ENCODE data around the gene SCFD2.
"Not testable (repeated sequence)": the region's sequence is repeated elsewhere in the genome, so short reads cannot be mapped to it uniquely, and the experiment has no call there.

Gene SCFD2

DNA sequence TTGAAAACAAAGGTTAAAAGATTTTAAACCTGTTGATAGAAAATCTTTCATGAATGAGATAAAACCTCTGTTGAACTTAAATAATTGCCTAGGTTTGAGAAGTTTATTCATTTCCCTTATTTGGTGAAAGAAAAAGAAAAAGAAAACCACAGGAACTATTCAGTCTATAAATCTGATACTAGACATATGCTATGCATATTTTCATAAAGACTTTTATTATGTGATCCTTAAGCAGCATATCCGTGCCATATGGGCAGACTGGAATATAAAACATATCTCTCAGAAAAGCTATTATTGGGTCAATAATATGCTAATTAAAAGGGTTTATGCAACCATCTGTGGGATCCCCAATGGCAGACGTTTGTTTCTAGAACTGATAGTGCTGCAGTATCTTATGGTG, 325.0 kb downstream of the SCFD2 start:
- no peak for DNase-seq

DNA sequence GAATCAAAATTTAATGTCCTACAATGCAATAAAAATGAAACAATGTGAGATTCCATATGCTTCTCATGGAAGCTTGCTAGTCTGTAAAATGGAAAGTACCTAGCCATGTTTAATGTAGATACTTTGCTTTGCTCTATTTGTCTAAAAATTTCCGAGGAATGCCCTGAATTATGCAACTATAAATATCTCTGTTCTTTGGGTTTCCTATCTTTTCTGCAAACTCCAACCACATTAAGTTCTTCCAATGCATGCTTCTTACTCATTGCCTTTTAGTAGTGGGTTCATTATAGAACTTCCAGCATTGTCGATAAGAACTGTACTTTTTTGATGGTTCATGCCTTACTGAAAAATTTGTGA, 325.4 kb downstream of the SCFD2 start:
- no peak for DNase-seq

DNA sequence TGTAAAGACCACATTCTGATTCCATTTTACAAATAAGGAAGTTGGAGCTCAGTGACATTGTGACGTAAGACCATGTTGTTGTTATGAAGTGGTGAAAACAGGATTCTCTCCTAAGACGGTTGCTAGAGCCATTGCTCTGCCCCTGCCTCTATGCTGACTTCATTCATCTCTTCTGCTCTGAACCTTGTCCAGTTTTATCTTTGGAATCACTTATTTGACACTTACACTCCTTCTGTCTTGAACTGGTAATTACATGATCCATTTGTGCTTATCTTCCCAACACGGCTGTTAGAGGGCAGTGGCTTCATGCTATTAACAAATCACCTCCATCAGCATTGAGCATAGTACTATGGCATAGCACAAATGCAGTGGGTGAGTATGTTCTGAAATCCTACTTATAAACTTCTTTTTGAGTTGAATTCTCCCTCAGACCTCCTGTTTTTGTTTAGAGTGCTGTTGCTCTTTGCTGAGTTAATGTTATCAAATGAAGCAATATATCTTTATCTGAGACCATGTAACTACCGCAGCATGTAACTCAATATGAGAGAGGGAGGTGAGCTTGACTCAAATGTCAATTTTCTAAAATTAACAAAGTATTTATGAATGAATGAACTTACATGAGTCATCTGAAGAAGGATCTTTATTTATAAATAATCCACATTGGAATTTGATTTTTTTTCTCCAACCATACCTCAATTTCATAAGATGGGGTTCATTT, 326.0 kb downstream of the SCFD2 start:
- DNase-seq = no peak

GRCh38 chr4:53037892-53038291, 328.0 kb downstream of the SCFD2 start:
- DNase-seq = no peak

DNA sequence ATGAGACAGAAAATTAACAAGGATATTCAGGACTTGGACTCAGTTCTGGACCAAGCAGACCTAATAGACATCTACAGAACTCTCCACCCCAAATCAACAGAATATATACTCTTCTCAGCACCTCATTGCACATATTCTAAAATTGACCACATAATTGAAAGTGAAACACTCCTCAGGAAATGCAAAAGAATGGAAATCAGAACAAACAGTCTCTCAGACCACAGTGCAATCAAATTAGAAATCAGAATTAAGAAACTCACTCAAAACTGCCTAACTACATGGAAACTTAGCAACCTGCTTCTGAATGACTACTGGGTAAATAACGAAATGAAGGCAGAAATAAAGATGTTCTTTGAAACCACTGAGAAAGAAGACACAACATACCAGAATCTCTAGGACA, 333.0 kb downstream of the SCFD2 start:
- DNase-seq = not testable (repeated sequence)

DNA sequence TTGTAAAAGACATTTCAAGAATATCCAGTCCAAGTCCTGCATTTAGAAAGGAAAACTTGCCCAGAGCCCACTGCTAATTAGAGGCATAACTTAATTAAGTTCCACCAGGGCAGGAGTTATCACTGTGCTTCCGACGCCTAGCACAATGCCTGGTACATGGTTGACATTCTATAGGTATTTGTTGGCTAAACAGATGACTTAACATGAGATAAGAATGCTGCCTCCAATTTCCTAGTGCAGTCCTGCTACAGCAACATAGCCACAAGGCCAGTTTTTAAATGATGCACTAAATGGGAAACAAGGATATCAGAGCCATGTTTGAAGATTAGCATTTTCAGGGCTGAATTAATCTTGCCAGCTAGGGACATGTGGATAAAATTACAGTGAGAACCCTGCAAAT, 339.6 kb downstream of the SCFD2 start:
- no peak for DNase-seq

GRCh38 chr4:53023677-53024299, 342.1 kb downstream of the SCFD2 start:
- DNase-seq = no peak

DNA sequence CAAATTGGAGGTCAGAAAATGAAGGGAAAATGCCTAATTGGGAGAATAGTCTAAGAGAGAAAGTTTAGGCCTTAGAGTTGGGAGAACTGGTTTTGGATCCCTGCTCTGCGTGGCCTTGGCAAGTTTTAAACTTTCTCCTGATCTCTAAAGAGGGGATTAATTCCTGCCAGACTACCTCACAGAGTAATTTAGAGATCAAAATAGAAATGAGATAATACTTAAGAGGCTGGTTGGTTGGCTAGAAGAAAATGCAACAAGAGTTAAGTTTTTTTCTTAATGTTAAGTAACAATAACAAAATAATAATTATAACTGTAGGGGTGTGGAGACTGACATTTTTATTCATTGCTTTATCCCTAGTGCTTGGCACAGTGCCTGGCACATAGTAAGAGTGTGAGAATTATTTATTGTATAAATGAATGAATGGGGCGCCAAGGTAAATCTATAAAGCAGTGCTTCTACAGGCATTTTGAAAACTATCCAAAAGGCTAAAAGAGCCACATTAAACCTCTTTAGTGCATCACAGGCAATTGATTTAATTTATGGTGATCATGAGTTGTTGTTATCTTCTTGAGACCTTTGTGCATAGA, 343.3 kb downstream of the SCFD2 start:
- DNase-seq = no peak

DNA sequence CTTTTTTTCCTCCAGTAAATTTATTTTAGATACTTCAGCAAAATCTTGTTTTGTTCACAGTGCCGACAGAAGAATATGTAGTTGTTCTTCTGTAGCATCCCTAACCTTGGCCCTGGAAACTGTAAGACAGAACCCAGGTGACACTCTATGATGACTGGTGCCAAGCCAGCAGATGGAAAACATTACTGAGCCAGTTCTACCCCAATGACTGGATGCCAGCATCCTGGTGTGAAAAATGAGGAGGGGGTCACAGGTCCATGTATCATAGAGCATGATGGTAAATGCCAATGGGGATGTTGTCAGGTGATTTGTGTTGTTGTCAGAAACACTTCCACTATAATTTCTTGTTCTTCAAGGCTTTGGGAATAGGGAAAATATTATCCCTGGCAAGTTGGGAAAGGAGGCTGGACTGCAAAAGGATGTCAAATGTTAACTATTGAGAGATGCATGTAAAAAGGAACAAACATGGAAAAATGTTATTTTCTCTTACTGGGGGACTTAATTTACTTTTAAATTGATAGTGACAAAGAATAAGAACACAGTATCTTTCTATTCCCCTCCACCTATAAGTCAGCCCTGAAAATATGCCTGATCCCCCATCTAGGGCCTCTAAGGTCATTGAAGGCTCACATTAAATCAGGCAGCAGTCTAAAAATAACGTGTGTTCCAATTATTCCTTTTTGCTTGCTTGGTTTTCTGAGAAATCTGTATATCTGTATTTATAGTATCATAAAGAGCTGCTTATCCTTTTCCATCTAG, 343.9 kb downstream of the SCFD2 start:
- DNase-seq = no peak

DNA sequence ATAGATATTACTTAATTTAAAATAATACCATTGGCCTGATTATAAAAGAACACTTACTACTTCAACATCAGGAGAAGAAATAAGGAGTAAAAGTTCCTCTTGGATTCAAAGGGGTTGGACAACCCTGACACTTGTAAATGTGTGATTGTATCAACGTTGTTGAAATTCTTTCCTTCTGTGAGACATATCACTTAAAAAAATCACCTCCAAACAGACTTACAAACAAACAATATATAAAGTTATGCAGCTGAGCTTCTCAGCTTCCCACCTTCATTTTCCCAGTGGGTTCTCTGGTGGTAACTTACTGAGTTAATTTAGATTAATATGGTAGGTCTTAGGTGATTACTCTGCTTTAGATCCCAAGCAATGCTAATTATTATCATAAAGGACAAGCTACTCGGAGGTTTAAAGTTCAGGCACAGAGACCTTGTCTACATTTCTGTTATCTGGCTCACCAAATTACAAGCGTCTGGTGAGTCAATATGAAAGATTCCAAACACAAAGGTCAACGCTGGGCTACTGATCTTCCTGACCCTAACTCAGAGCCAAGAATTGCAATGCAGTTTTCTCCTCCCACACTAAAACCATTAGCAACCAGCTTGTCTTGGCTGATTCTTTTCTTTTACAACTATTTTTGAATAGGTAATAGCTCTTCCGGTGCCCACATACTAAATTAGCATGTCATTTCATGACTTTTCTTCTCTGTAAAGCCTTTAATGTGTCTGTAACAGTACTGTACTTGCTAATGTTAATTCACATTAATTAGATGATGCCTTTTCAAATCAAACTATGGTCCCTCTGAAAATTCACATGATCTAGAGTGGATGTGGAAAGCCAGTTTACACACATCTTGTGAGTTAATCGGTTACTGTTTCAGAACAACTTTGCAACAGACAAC, 346.1 kb downstream of the SCFD2 start:
- DNase-seq = no peak

DNA sequence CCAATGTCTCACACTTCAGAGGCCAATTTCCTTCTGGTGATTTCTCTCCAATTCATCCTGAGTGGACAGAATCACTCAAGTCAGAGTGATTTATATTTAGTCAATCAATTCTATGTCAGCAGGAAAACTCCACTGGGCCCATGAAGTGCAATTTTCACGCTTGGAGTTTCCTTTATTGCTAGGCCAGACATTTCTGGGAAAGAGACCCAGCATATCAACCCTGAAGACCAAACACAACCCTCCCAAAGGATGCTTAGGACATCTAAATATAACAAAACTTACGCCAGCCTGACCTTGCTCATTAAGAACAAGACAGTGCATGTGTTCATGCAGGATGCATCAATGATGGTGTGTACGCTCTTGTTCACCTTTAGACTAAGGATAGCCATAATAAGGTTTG, 347.4 kb downstream of the SCFD2 start:
- DNase-seq = no peak

DNA sequence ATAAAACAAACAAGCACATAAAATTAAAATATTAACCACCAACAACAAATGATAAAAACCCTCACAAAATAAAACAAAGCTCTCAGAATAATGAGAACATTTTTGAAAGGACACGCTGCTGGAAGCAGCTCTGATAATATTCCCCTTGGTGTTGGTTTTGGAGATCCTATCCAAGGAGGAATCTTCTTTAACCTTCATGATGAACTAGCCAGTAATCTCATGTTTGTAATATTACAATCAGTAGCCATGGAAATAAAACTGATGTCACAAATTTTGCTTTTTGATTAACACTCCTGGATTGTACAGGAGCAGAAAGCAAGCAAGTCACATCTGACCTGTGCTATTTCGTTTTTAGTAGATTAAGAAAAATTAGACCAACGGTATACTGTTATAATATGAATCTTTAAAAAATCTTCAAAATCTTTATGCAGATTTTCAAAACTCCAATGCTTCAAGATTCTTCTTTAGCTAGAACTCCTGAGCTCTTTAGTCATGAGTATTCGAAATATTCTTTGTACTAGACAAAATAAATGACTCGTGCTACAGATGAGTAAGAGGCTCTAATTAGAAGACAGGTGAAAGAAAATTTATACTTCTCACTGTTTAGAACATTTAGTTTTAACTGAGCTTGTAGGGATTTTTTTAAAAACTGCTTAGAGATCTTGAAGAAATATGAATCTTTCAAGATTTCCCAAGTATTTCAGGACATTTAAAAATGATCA, 349.6 kb downstream of the SCFD2 start:
- no peak for DNase-seq

- peak; percentile 2 for DNase-seq
These were observed 350.2 kb downstream of the SCFD2 start for GRCh38 chr4:53015681-53016080.

- no peak for DNase-seq
These were observed 351.0 kb downstream of the SCFD2 start for GRCh38 chr4:53014881-53015280.

DNA sequence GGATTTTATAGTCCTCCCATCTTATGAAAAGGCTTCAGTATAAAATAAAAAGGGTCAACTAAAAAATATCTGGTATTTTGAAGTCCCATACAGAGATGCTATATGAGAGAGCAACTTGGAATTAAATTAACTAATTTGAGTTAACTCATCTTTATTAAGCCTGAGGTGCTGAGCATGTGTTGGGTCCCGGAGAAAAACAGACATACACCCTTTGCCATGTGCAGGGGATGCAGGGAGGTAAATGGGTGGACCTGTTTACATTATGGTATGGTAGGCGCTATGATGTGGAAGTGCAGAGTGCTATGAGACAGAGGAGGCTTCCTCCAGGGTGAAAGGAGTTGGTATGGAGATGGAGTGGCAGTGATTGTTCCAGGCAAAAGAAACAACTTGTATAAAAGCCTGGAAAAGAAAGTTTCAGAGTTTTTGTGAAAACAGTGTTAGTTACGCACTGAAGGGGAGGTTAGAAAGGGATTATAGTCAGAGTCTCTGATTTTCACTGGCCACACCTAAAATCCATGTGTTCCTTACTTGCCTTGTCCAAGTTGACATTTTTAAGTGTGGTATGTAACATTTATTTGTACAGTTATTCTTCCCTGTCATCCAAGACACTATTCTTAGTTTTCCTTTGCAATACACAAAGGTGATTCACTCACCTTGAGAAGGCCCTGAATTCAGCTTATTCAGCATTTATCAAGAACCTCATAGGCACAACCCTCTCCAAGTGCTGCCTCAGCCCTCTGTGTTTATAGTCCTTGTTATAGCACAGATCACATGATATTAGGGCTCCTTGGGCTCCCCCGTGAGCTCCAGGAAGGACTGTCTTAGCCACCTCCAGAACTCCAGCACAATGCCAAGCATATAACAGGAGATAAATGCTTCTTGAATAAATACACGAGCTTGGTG, 351.7 kb downstream of the SCFD2 start:
- DNase-seq = no peak

- DNase-seq = no peak
These were observed 353.1 kb downstream of the SCFD2 start for GRCh38 chr4:53012738-53013137.

DNA sequence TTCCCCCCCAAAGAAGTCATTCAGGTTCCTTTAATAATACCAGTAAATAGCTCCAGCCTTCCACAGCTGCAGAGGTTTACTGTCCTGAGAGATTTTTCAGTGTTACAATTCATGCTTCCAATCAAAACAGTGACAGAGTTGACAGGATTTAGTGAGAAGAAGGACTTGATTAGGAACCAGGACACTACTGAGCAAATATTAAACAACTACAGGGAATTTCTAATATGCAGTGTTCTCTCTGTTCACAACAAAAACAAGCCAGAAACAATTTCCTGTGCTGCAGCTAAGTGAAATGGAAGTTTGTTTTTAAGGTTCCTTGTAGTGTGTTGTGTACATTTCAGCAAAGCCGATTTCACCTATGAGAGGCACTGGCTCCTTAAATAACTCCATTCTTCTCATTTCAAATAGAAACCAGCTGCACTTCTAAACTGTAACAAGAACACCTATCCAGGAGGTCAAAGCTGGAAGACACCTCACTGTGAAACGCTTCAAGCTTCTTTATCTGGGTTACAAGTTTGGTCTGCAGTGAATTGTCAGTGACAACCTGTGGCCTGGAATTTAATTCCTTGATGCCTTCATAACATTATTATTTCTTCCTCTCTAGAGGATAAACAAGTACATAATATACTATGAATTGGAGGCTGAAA, 354.5 kb downstream of the SCFD2 start:
- no peak for DNase-seq

GRCh38 chr4:53010318-53010717, 355.5 kb downstream of the SCFD2 start:
- no peak for DNase-seq

DNA sequence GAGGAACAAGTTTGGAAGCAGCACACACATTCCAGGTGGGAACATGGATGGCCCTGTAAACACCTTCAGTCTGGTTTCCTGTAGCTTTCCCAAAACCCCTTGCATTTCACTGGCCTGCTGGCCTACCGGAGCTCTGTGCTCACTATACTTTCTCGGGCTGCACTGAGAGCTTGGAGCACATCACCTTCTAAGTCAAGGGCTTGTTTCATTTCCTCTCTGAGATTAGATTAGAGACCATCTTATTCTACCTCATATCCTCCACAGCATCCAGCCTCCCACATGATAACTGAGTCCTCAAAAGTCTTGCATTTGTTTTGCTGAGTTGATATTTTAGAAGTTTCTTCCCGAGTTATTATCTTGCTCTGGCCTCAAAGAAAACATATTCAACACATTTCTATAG, 356.0 kb downstream of the SCFD2 start:
- no peak for DNase-seq

GRCh38 chr4:53007024-53007423, 358.8 kb downstream of the SCFD2 start:
- DNase-seq = no peak

All from NCI-H2029 treated with DMSO at 0.1 percent for 48 hours (cell line).